Erythroblast (primary cell): Measurements from ENCODE around the gene EDC3.

ENCODE experiments used
- GATA1 ChIP-seq: IDR thresholded peaks from 2 replicates; pipeline ENCODE4 v1.6.1; 2011; ENCODE audit warnings: low read depth, mild to moderate bottlenecking, control low read depth, low read length, moderate library complexity
- POLR2A ChIP-seq: IDR thresholded peaks from 2 replicates; pipeline ENCODE4 v1.6.1; 2011; ENCODE audit warnings: mild to moderate bottlenecking, low read length

DNA sequence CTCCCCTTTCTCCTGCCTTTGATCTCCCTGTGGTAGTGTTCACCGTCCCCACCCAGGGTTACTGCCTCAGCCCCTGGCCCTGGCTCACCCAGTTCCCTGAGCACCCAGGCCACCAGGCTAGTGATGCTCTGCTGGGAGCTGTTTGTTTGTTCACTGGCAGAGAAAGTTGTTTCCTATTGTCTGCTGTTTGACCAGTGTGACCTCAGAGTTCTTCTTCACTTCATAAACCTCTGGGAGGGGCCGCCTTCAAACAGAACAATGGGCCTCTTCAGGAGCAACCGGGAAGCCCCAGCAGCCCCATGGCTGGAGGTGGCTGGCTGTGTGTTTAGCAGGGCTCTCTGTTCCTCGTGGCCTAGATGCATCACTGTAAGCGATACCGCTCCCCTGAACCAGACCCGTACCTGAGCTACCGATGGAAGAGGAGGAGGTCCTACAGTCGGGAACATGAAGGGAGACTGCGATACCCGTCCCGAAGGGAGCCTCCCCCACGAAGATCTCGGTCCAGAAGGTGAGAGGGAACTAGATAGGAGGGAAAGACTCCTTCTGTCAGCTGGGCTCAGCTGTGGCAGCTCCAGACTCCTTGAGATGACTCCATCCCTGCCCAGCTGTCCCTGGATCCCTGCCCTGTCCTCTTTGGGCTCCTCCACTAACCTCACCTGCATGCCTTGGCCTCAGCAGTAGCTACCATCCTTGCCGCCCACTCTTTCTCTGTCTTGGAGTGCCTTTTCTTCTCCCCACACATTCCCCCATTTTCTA, 76.8 kb downstream of the EDC3 start:
- TF ChIP-seq POLR2A (no peak), GATA1 (no peak)
